Hindlimb muscle (tissue), 1 donor: ENCODE measurements around the gene PPP1R3F. TPM values are rescaled to one million over a fixed set of nuclear protein-coding genes. Genes with fewer than 3 reads are reported as not detected.

Source experiments
- DNase-seq: peaks from one replicate; pipeline ENCODE4 v3.0.0-alpha.2; 2013
- polyA plus RNA-seq: library from polyadenylated mRNA; unstranded; fragments of 120-200 nt; gene quantifications from one replicate; pipeline ENCODE4 v1.2.1, GENCODE V29; 2013; ENCODE audit not compliant: insufficient read length

PPP1R3F gene
- polyA plus RNA-seq = 10.2 TPM

DNA sequence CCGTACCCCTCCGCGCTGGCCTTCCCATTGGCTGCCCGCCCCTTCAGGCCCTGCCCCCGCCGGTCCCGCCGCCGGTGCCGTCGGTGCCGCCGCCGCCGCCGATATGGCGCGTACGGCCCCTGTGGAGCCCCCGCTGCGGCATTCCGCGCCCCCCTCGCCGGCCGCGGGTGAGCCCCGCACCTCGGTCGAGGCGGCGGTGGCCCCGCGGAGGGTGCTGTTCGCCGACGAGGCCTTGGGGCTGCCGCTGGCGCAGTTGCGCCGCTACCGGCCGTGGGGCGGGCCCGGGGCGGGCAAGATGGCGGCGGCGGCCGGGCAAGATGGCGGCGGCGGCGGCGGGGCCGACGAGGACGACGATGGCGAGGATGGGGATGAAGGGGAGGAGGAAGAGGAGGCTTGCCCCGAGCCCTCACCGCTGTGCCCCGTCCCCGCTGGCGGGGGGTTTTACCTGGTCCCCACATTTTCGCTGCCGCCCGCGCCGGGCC lies at the start of gene PPP1R3F:
Gene PPP1R3F, plus strand, starts transcription at position 27 of the 482 bp plus-strand sequence. Its CDS starts 77 bp downstream, at position 104.
- DNase-seq = no peak

DNA sequence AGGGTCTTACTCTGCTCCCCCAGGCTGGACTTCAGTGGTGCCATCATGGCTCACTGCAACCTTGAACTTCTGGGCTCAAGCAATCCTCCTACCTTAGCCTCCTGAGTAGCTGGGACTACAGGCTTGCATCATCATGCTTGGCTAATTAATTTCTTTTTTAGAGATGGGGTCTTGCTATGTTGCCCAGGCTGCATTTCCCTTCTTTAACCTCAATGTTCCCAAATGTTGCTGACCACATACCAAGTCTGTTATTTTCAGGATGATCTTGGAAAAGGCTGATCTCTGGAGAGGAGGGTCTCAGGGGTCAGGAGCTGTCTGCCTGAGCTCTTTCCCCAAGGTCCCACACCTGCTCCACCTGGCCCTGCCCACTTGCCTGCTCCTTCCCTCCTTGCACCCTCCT lies 49.5 kb upstream of the PPP1R3F start:
- DNase-seq = no peak

DNA sequence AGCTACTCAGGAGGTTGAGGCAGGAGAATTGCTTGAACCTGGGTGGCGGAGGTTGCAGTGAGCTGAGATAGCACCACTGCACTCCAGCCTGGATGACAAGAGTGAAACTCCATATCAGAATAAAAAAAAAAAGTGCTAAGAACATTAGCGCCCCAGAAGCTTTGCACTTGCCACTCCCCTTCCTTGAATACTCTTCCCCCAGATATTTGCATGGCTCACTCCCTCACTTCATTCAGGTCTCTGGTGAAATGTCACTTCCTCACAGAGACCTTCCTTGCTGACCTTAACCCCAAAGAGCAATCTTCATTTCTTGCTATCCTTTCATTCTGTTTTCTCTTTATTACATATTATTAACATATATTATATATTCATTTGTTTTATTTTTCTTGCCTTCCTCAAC lies 47.7 kb upstream of the PPP1R3F start:
- no peak for DNase-seq

GRCh38 chrX:49225858-49226257 lies 43.7 kb upstream of the PPP1R3F start:
- no peak for DNase-seq

DNA sequence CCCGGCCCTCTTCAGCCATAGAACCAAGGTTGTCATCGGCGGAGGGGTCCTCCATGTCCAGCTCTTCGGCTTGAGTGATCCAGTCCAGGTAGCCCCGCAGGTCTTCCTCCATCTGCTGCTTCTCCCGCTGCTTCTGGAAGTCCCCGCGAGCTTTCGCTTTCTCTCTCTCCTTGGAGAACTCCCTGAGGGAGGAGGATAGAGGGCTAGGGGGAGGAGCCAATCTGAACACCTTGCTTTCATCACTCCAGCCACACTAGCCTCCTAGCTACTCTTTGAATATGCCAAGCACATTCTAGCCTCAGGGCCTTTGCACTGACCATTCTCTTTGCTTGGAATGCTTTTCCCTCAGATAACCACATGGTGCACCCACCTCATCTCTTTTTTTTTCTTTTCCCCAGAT lies 42.6 kb upstream of the PPP1R3F start:
- DNase-seq = no peak

DNA sequence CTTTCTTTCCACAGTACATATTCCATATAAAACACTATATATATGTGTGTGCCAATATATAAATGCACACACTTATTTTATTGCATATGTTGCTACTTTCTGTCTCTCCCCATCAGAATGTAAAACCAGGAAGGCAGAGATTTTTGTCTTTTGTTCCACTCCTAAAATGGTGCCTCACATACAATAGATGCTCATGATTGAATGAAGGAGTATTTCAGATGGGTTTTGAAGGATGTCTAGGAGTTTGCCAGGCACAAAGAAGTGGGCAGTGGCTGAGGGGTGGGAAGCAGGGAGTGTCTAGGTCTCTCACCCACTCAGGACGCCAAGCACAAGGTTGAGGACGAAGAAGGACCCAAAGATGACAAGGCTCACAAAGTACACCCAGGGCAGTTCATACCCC lies 41.9 kb upstream of the PPP1R3F start:
- no peak for DNase-seq

DNA sequence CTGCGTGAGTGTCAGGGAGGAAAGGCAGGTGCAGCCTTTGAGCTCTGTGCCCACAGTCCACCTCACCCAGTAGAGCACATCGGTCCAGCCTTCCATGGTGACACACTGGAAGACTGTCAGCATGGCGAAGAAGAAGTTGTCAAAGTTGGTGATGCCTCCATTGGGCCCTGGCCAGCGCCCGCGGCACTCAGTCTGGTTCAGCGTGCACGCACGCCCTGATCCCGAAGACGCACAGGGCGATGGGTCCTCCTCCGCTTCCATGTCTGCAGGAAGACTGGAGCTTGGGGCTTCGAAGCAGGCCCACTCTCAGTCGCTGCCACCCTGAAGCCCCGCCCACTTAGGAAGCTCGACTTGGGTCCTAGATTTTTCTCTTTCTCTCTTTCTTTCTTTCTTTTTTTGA lies 41.4 kb upstream of the PPP1R3F start:
- DNase-seq = no peak

DNA sequence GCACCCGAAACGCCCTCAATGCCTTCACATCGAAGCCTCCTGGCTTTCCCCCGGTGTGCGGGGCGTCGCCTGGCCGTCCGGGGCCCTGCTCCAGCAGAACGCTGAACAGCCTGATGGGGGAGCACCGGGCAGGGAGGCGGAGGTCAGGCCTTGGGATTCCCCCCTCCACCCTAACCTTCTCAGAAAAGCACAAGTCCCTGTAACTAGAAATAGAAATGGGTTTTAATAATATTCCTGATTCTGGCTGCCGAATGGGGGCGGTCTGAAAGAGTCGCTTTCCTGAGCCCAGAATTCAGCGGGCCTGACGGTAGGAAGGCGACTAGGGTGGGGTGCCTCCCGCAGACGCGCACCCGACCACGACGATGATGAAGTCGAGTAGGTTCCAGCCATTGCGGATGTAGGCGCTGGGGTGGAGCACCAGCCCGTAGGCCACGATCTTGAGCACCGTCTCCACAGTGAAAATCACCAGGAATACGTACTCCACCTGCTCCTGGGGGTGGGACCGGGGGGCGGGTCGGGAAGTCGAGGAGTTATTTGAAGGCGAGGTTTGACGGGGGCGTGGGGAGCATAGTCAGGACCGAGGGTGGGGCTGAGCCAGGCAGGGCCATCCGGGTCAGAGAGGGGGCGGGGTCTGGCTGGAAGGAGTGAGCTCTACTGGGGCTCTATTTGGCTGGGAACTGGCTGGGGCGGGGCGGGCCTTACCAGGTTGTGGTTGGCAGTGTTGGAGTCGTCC lies 38.9 kb upstream of the PPP1R3F start:
- DNase-seq = no peak

- no peak for DNase-seq
Observed at GRCh38 chrX:49231333-49232000, 38.1 kb upstream of the PPP1R3F start.

GRCh38 chrX:49232525-49232924 lies 37.1 kb upstream of the PPP1R3F start:
- DNase-seq = no peak

- DNase-seq = no peak
Observed at GRCh38 chrX:49233176-49233575, 36.4 kb upstream of the PPP1R3F start, which contains the start of gene CACNA1F. CACNA1F (minus strand) TSS chrX:49233340; CDS start chrX:49233309, 31 bp downstream.

DNA sequence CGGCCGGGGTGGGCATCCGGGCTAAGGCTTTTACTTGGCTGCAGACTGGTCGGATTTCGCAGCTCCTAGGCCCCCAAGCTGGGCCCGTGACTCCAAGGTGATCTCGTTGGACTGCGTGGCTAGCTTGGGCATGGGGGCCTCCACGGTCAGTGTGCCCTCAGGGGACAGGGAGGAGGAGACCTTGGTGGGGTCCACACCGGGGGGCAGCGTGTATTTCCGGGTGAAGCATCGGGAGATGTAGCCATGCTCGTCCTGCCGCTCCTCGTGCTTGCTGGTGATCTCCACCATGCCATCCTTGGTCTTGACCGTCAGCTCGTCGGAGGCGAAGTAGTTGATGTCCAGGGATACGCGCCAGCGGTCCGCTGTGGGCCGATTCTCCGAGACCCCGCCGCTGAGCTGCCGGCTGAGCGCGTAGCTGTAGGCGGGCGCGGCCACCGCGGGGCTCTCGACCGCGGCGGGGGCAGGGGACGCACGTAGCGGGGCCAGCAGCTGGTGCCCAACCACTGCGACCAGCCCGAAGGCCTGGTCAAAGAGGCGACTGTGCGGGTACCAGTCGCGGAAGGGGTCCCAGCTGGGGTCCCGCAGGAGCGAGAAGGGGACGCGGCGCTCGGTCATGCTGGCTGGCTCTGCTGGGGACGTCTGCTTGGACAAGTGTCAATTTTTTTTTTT lies 35.6 kb upstream of the PPP1R3F start:
- no peak for DNase-seq

DNA sequence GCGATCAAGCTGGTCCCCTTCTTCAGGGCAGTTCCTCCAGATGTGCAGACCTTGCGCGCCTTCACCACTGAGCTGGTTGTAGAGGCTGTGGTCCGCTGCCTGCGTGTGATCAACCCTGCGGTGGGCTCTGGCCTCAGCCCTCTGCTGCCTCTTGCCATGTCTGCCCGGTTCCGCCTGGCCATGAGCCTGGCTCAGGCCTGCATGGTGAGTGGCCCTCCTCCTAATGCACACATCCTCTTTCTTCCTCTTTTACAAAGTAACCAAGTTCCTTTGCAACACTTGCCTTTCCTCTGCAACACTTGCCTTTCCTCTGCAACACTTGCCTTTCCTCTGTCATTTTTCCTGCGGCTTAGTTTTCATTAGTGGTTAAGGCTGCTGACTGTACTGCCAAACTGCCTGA lies 32.5 kb upstream of the PPP1R3F start:
- no peak for DNase-seq

GRCh38 chrX:49238735-49239134 lies 30.9 kb upstream of the PPP1R3F start:
- no peak for DNase-seq

DNA sequence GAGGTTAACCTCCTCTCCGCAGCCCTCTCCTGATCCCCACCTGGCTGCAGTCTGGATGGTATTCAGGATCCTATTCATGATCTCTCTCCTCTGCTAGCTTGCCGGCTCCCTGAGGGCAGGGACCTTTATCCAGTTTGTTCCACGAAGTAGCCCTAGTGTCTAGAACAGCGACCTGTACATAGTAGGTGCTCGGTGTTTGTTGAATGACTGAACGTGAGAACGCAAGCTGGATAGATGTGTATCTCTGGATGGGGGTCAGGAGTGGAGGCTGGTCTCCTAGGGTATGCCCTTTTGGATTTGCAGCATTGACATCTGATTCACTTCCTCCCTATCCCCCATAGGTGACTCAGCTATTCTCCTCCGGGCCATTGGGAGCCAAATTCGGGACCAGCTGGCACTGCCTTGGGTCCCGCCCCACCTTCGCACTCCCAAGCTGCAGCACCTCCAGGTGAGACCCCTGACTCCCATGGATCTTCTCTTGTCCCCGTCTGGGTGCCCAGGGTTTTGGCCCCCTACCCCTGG lies 27.0 kb upstream of the PPP1R3F start:
- no peak for DNase-seq

DNA sequence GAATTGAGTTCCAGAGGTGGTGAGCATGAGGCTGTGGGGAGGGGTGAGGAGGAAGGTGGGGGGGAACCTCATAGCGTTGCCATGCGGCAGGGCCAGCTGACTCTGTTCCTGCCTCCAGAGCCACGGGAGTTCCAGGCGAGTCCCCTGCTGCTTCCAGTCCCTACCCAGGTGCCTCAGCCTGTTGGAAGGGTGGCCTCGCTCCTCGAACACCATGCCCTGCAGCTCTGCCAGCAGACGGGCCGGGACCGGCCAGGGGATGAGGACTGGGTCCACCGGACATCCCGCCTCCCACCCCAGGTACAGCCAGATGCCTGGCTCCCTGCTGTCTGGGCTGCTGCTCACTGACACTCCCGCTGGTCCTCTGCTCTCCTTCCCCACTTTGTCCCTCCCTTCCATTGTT lies 26.4 kb upstream of the PPP1R3F start:
- DNase-seq = no peak

DNA sequence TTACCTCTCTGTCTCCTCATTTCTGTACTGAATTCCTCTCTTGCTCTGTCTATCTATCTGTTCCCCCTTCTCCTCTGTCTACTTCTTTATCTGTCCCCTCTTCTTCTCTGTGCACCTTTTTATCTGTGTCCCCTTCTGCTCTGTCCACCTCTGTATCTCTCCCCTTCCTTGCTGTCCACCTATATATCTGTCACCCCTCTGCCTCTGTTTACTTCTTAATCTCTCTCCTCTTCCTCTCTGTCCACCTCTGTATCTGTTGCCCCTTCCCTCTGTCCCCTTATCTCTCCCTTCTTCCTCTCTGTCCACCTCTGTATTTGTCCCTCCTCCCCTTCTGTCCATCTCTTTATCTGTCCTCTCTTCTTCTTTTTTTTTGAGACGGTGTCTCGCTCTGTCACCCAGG lies 25.4 kb upstream of the PPP1R3F start:
- DNase-seq = no peak

DNA sequence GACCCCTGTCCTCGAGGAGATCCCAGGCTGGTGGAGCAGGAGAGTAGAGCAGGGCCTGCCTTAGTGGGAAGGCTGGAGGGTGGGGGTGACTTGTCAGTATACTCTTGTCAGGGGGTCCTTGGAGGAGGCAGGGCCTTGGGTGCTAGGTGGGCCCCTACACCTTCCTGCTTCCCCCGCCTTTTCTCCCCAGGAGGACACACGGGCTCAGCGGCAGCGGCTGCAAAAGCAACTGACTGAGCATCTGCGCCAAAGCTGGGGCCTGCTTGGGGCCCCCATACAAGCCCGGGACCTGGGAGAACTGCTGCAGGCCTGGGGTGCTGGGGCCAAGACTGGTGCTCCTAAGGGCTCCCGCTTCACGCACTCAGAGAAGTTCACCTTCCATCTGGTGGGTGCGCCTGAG lies 23.1 kb upstream of the PPP1R3F start:
- DNase-seq = no peak

- DNase-seq = no peak
Observed at GRCh38 chrX:49247346-49247745, 22.2 kb upstream of the PPP1R3F start.

GRCh38 chrX:49247916-49248811 lies 21.4 kb upstream of the PPP1R3F start:
- no peak for DNase-seq

- DNase-seq = no peak
Observed at GRCh38 chrX:49249071-49249470, 20.5 kb upstream of the PPP1R3F start.

DNA sequence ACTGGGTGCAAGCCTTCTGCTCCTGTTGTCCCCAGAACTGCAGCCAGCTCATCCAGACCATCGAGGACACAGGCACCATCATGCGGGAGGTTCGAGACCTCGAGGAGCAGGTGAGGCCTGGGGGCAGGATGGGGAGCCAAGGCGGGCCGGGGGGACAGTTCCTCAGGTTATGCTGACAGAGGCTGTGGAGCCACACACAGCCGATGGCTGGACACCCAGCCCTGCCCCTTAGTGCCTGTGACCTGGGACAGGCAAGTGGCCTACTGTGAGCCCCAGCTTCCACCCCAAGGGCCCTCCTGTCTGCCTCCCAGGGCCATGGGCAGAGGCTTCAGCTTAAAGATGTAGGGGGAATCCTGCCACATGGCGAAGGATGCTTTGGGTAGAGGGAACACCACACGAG lies 20.0 kb upstream of the PPP1R3F start:
- DNase-seq = no peak
